Endothelial cell of umbilical vein (primary cell): ENCODE results near the gene RAB38. TPM values are rescaled to one million over a fixed set of nuclear protein-coding genes. Genes with fewer than 3 reads are reported as not detected.

ENCODE experiments used
- BruUV-seq: library from RNA; stranded (reverse); fragments of 400-500 nt; replicated peaks from 2 replicates; lab custom pipeline; 2021; lab: Mats Ljungman, UMichigan
- CTCF ChIA-PET: fragments of 300-600, 350-600 bp; sonication (Branson Sonifier 250); formaldehyde crosslinking; loops from one replicate; lab custom pipeline; 2021; ENCODE audit warnings: antibody characterized with exemption, inconsistent platforms; lab: Charles Lee
- POLR2A ChIA-PET: fragments of 300-600, 350-600 bp; sonication (Branson Sonifier 250); formaldehyde crosslinking; loops from one replicate; lab custom pipeline; 2021; ENCODE audit warnings: antibody characterized with exemption, inconsistent platforms; lab: Charles Lee
- DNase-seq: peaks from one replicate; pipeline ENCODE4 v3.0.0-alpha.2; 2011; ENCODE audit warnings: low read depth, low spot score
- FAIRE-seq: peaks from 2 replicates; lab custom pipeline; 2011; peaks lifted over from hg19 to GRCh38; lab: Jason Lieb, UNC
- H2AFZ ChIP-seq: 2 replicates; pipeline ENCODE4 v1.6.0; 2012; ENCODE audit warnings: low read depth, low read length, control low read depth, inconsistent platforms
- H3K27ac ChIP-seq: 2 replicates; pipeline ENCODE4 v1.5.1; 2011; ENCODE audit warnings: low read depth, mild to moderate bottlenecking, control low read depth, low read length, moderate library complexity; ENCODE audit not compliant: insufficient read depth
- H3K27me3 ChIP-seq, 2 experiments: 2 replicates each; pipeline versions ENCODE4 v1.6.0 to v1.6.1; 2011; ENCODE audit warnings: low read length in 2 of 2, mixed read lengths in 1 of 2; ENCODE audit not compliant: control insufficient read depth in 2 of 2, insufficient read depth in 2 of 2
- H3K36me3 ChIP-seq, 2 experiments: 2 replicates in 1 of 2; 3 replicates in 1 of 2; pipeline ENCODE4 v1.5.1; 2011; ENCODE audit warnings: low read length in 2 of 2, mild to moderate bottlenecking in 1 of 2, moderate library complexity in 1 of 2; ENCODE audit not compliant: control insufficient read depth in 2 of 2, insufficient read depth in 2 of 2; ENCODE audit errors: extremely low read depth in 1 of 2
- H3K4me1 ChIP-seq: 3 replicates; pipeline ENCODE4 v1.5.1; 2011; ENCODE audit warnings: mild to moderate bottlenecking, low read length; ENCODE audit not compliant: control insufficient read depth, insufficient read depth; ENCODE audit errors: extremely low read depth
- H3K4me2 ChIP-seq: 2 replicates; pipeline ENCODE4 v1.6.1; 2011; ENCODE audit warnings: low read length, control low read depth, mixed read lengths; ENCODE audit not compliant: insufficient read depth
- H3K4me3 ChIP-seq, 3 experiments: fragments of 200-600 bp in 1 of 3; sonication (generic), shearing (Covaris generic) in 1 of 3; replicated peaks in 1 of 3; 2 replicates each; pipeline ENCODE4 v1.5.1; 2011 to 2016; ENCODE audit warnings: control low read depth in 3 of 3, low read length in 3 of 3, mild to moderate bottlenecking in 2 of 3, inconsistent platforms in 1 of 3, low read depth in 1 of 3, moderate library complexity in 1 of 3; ENCODE audit not compliant: insufficient read depth in 1 of 3
- H3K79me2 ChIP-seq: 2 replicates; pipeline ENCODE4 v1.6.0; 2012; ENCODE audit warnings: low read length, inconsistent platforms; ENCODE audit not compliant: control insufficient read depth, insufficient read depth
- H3K9ac ChIP-seq: replicated peaks from 2 replicates; pipeline ENCODE3; 2011; ENCODE audit warnings: low read length, control low read depth; ENCODE audit not compliant: insufficient read depth; ENCODE audit errors: extremely low read depth
- H3K9me1 ChIP-seq: replicated peaks from 3 replicates; pipeline ENCODE4 v1.6.0; 2011; ENCODE audit warnings: mild to moderate bottlenecking, low read length; ENCODE audit not compliant: control insufficient read depth, insufficient read depth; ENCODE audit errors: extremely low read depth
- H3K9me3 ChIP-seq: replicated peaks from 2 replicates; pipeline ENCODE4 v1.5.1; 2012; ENCODE audit warnings: low read length, inconsistent platforms; ENCODE audit not compliant: control insufficient read depth, insufficient read depth
- H4K20me1 ChIP-seq: replicated peaks from 2 replicates; pipeline ENCODE3; 2011; ENCODE audit warnings: mild to moderate bottlenecking, low read length; ENCODE audit not compliant: control insufficient read depth, insufficient read depth; ENCODE audit errors: extremely low read depth
- EZH2 ChIP-seq: IDR thresholded peaks from 2 replicates; pipeline ENCODE4 v1.6.1; 2012; ENCODE audit warnings: borderline replicate concordance, low read depth, mild to moderate bottlenecking, moderate library complexity, low read length, inconsistent platforms; ENCODE audit not compliant: severe bottlenecking
- GATA2 ChIP-seq: IDR thresholded peaks from 2 replicates; pipeline ENCODE4 v1.7.0; 2011; ENCODE audit warnings: low read depth, mild to moderate bottlenecking, moderate library complexity, mixed read lengths, low read length; ENCODE audit not compliant: insufficient read length, insufficient read depth
- dilution Hi-C: fragments of 300-500 bp; cut with MboI; formaldehyde crosslinking; loops from one replicate; pipeline ENCODE4 v1.15.0; 2019; ENCODE audit warnings: low sequenced_read_pairs; ENCODE audit not compliant: extremely low pct_ligation_motif_present
- intact Hi-C: fragments of 100-400 bp; cut with micrococcal nuclease; formaldehyde crosslinking; loops from one replicate; pipeline ENCODE4 v1.10.0; 2022
- polyA plus RNA-seq, 4 experiments: library from polyadenylated mRNA; depleted of rRNA in 3 of 4; stranded (reverse) in 3 of 4; unstranded in 1 of 4; fragments of >200 nt; gene quantifications; 2 replicates each; pipeline versions ENCODE4 v1.2.1 to v1.2.3, GENCODE V29; 2011 to 2012; ENCODE audit warnings: missing spikeins in 1 of 4
- total RNA-seq: library from RNA; stranded (reverse); gene quantifications from 2 replicates; pipeline ENCODE4 v1.2.3, GENCODE V29; 2021
- TF ChIP-seq, protein P1 (sequence below), 2 donors: IDR thresholded peaks; 1 replicate in 1 of 2; 2 replicates in 1 of 2; pipeline ENCODE4 v1.5.1; 2011; ENCODE audit warnings: low read length in 2 of 2, mild to moderate bottlenecking in 2 of 2, moderate library complexity in 2 of 2, control low read depth in 1 of 2, inconsistent platforms in 1 of 2, low read depth in 1 of 2; ENCODE audit not compliant: insufficient read depth in 1 of 2; ENCODE audit errors: extremely low read depth in 1 of 2
- TF ChIP-seq, protein P2 (sequence below): IDR thresholded peaks from 2 replicates; pipeline ENCODE4 v1.6.1; 2011; ENCODE audit not compliant: insufficient read depth, insufficient read length

RAB38 gene
- total and polyA plus RNA-seq, 2 donors (not counting 3 experiments of a cell fraction or from before 2014, with no cell fraction given), result 3.0 to 3.6 TPM

- no peak overlapping the region for H3K4me2 ChIP-seq
Observed at GRCh38 chr11:88179141-88179540, 3.9 kb upstream of the RAB38 start.

More at GRCh38 chr11:88179141-88179540, 3.9 kb upstream of the RAB38 start:
- no peaks in the 10 kb centered on the region for H3K36me3 ChIP-seq
- no TSS peak for BruUV-seq
- H3K9me1 ChIP-seq, result no peaks in the 10 kb centered on the region
- DNase-seq, result no peak
- POLR2A ChIA-PET, result no interaction called here
- no peak overlapping the region for H2AFZ ChIP-seq
- H3K9ac ChIP-seq, result no peak overlapping the region
- no peak overlapping the region for H3K4me3 ChIP-seq
- no peak for FAIRE-seq
- H3K9me3 ChIP-seq, result no peaks in the 10 kb centered on the region
- dilution Hi-C loops (no loop called here), intact Hi-C loops (no loop called here)
- CTCF ChIA-PET, result interaction anchor here (1.0 to 1.8 kb wide), 3 partner anchors 12 to 37 kb away, joined by 4 read pairs; no protein-coding TSS in a partner anchor
- H3K79me2 ChIP-seq, result no peaks in the 10 kb centered on the region
- peaks cover 5 to 9% of the 10 kb centered on the region in 2 experiments for H3K27me3 ChIP-seq
- peaks cover 6% of the 10 kb centered on the region for H3K4me1 ChIP-seq
- no peak overlapping the region for H3K27ac ChIP-seq
- H4K20me1 ChIP-seq, result no peaks in the 10 kb centered on the region
- TF ChIP-seq, protein P1, sequence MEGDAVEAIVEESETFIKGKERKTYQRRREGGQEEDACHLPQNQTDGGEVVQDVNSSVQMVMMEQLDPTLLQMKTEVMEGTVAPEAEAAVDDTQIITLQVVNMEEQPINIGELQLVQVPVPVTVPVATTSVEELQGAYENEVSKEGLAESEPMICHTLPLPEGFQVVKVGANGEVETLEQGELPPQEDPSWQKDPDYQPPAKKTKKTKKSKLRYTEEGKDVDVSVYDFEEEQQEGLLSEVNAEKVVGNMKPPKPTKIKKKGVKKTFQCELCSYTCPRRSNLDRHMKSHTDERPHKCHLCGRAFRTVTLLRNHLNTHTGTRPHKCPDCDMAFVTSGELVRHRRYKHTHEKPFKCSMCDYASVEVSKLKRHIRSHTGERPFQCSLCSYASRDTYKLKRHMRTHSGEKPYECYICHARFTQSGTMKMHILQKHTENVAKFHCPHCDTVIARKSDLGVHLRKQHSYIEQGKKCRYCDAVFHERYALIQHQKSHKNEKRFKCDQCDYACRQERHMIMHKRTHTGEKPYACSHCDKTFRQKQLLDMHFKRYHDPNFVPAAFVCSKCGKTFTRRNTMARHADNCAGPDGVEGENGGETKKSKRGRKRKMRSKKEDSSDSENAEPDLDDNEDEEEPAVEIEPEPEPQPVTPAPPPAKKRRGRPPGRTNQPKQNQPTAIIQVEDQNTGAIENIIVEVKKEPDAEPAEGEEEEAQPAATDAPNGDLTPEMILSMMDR (IDR thresholded peaks at IDR 0.05; ENCODE audit: extremely low read depth in 1 of 2, insufficient read depth in 1 of 2, low read depth in 1 of 2, low read length in 2 of 2), result no peak
- TF ChIP-seq EZH2 (no peak), GATA2 (no peak)
- TF ChIP-seq, protein P2, sequence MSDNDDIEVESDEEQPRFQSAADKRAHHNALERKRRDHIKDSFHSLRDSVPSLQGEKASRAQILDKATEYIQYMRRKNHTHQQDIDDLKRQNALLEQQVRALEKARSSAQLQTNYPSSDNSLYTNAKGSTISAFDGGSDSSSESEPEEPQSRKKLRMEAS, result no peak
